UCSD-AML1 (cell line): ENCODE data around the gene LAPTM4A.
"Not testable (repeated sequence)": the region's sequence is repeated elsewhere in the genome, so short reads cannot be mapped to it uniquely, and the experiment has no call there.

ENCODE experiments used
- DNase-seq: peaks from one replicate; lab custom pipeline; 2025; ENCODE audit not compliant: unreplicated experiment; lab: John Stamatoyannopoulos, UW

LAPTM4A gene

GRCh38 chr2:20052861-20053281 lies 1.4 kb upstream of the LAPTM4A start:
- no peak for DNase-seq

- DNase-seq = no peak
These were observed 912 bp upstream of the LAPTM4A start for GRCh38 chr2:20052229-20052851.

GRCh38 chr2:20050646-20051531 lies 539 bp downstream of the LAPTM4A start:
- peak; percentile 50 for DNase-seq

- peak; percentile 34 for DNase-seq
These were observed 1.3 kb downstream of the LAPTM4A start for GRCh38 chr2:20050104-20050645.

- no peak for DNase-seq
These were observed 1.8 kb downstream of the LAPTM4A start for GRCh38 chr2:20049637-20050036.

GRCh38 chr2:20048488-20049448 lies 2.7 kb downstream of the LAPTM4A start:
- DNase-seq = no peak

GRCh38 chr2:20045712-20046292 lies 5.6 kb downstream of the LAPTM4A start:
- DNase-seq = not testable (repeated sequence)

- no peak for DNase-seq
These were observed 6.7 kb downstream of the LAPTM4A start for GRCh38 chr2:20044778-20045177.

GRCh38 chr2:20042531-20042930 lies 8.9 kb downstream of the LAPTM4A start:
- DNase-seq = no peak

- DNase-seq = no peak
These were observed 10.8 kb downstream of the LAPTM4A start for GRCh38 chr2:20040489-20041172.

GRCh38 chr2:20037660-20038059 lies 13.8 kb downstream of the LAPTM4A start:
- no peak for DNase-seq

- DNase-seq = no peak
These were observed 15.3 kb downstream of the LAPTM4A start for GRCh38 chr2:20035955-20036666.

- no peak for DNase-seq
These were observed 16.6 kb downstream of the LAPTM4A start for GRCh38 chr2:20034821-20035220.

- DNase-seq = no peak
These were observed 17.2 kb downstream of the LAPTM4A start for GRCh38 chr2:20034218-20034617.

- DNase-seq = no peak
These were observed 18.1 kb downstream of the LAPTM4A start for GRCh38 chr2:20033322-20033721.

- DNase-seq = no peak
These were observed 21.2 kb downstream of the LAPTM4A start for GRCh38 chr2:20030224-20030623.

- no peak for DNase-seq
These were observed 23.6 kb downstream of the LAPTM4A start for GRCh38 chr2:20027705-20028434.

GRCh38 chr2:20027260-20027677 lies 24.2 kb downstream of the LAPTM4A start:
- DNase-seq = no peak
